A549 (cell line): ENCODE results near the gene ZBTB20.

Source experiments
- CEBPB ChIP-seq, 2 experiments: fragments of >200 bp in 1 of 2; sonication (Bioruptor Twin) in 1 of 2; formaldehyde crosslinking in 1 of 2; IDR thresholded peaks; 2 replicates each; pipeline ENCODE4 v1.6.1; 2012 to 2016
- CHD4 ChIP-seq: fragments of 200-600 bp; sonication (generic); IDR thresholded peaks from 2 replicates; pipeline ENCODE4 v1.6.1; 2016; ENCODE audit warnings: antibody characterized with exemption, mild to moderate bottlenecking, borderline replicate concordance
- CTCF ChIP-seq: fragments of >200 bp; sonication (Bioruptor Twin); formaldehyde crosslinking; IDR thresholded peaks from 3 replicates; pipeline ENCODE4 v1.5.1; 2016
- ELK1 ChIP-seq: fragments of 150-350 bp; IDR thresholded peaks from 2 replicates; pipeline ENCODE4 v1.6.1; 2014; ENCODE audit warnings: low read depth, mild to moderate bottlenecking, low read length
- GATA3 ChIP-seq: IDR thresholded peaks from 2 replicates; pipeline ENCODE4 v1.6.1; 2012; ENCODE audit warnings: borderline replicate concordance
- MAX ChIP-seq: IDR thresholded peaks from 2 replicates; pipeline ENCODE4 v1.6.1; 2012
- MYC ChIP-seq: IDR thresholded peaks from 2 replicates; pipeline ENCODE4 v1.6.1; 2012; ENCODE audit warnings: mild to moderate bottlenecking, inconsistent platforms, low read length, improper control_type of control experiment, borderline replicate concordance
- PHF8 ChIP-seq: fragments of 200-600 bp; sonication (generic); IDR thresholded peaks from 2 replicates; pipeline ENCODE4 v1.6.1; 2016; ENCODE audit warnings: low read depth, mild to moderate bottlenecking, antibody characterized with exemption, moderate library complexity, borderline replicate concordance
- POLR2A ChIP-seq: IDR thresholded peaks from 2 replicates; pipeline ENCODE4 v1.6.1; 2012; ENCODE audit warnings: mild to moderate bottlenecking, low read length
- REST ChIP-seq: fragments of 200-600 bp; sonication (generic); IDR thresholded peaks from 2 replicates; pipeline ENCODE4 v1.6.1; 2016; ENCODE audit warnings: antibody characterized with exemption, mild to moderate bottlenecking, moderate library complexity
- RFX5 ChIP-seq: fragments of 450-650 bp; IDR thresholded peaks from 2 replicates; pipeline ENCODE4 v1.7.1; 2014; ENCODE audit warnings: antibody characterized with exemption, mild to moderate bottlenecking, moderate library complexity
- RNF2 ChIP-seq: fragments of 200-600 bp; sonication (generic); IDR thresholded peaks from 2 replicates; pipeline ENCODE4 v1.6.1; 2016; ENCODE audit warnings: low read depth, mild to moderate bottlenecking, antibody characterized with exemption, moderate library complexity, borderline replicate concordance
- SMC3 ChIP-seq: fragments of >200 bp; sonication (Bioruptor Twin); formaldehyde crosslinking; IDR thresholded peaks from 3 replicates; pipeline ENCODE4 v1.6.1; 2018; ENCODE audit warnings: inconsistent platforms

GRCh38 chr3:114644367-114644766, 502.7 kb downstream of the ZBTB20 start:
- TF ChIP-seq POLR2A (no peak), ELK1 (no peak), RFX5 (no peak), CTCF (no peak), GATA3 (no peak), CHD4 (no peak), CEBPB (IDR thresholded peaks at IDR 0.05) (no peak), PHF8 (no peak), REST (no peak), MAX (no peak), MYC (no peak), SMC3 (no peak), RNF2 (no peak)
